Urothelium cell line (cell line): ENCODE measurements around the gene PPP1R12C.
"Not testable (repeated sequence)": the region's sequence is repeated elsewhere in the genome, so short reads cannot be mapped to it uniquely, and the experiment has no call there.

Source experiments
- DNase-seq: peaks from one replicate; pipeline ENCODE4 v3.0.0; 2011; ENCODE audit warnings: low spot score, mixed read lengths
- FAIRE-seq: peaks from 2 replicates; lab custom pipeline; 2011; peaks lifted over from hg19 to GRCh38; lab: Jason Lieb, UNC

PPP1R12C gene

DNA sequence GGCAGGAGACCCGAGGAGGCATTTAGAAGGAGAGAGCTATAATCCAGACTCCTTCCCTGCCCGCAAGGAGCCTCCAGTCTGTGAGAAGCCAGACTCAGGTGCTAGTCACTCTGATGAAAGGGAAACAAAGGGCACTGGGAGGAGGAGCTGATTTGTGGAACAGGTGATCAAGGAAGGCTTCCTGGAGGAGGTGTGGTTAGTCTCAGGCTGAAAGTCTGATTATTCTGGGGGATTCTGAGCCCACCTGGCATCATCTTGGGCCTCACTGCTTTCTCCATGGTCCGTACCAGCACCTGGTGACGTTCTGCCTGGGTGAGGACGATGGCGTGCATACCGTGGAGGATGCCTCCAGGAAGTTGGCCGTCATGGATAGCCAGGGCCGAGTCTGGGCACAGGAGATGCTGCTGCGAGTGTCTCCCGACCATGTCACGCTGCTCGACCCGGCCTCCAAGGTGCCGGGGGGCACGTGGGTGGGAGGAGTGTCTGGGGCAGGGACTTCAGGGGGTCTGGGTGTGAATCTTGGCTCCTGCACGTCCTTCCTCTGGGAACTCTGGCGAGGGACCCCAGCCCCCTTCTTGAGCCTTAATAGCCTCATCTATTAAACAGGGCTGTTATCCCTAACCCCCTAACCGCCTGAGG lies 37.9 kb downstream of the PPP1R12C start:
- no peak for DNase-seq
- no peak for FAIRE-seq

DNA sequence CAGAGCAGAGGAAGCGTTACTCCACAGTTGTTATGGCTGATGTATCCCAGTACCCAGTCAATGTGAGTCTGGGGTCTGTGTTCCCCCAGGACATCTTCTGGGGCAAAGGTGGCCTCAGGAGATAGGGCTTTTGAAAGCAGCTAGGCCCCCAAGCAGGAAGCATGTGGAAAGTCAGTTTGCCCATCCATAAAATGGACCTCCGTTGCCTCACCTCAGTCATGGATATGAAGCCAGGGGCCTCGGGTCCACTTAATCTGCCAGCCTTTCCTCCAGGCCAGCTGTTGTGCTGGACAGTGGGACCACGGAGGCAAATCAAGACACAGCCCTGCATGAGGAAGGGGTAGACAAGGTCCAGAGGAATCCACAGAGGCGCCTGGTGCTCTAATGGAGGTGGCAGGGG lies 38.4 kb downstream of the PPP1R12C start:
- FAIRE-seq (no peak), DNase-seq (no peak)

DNA sequence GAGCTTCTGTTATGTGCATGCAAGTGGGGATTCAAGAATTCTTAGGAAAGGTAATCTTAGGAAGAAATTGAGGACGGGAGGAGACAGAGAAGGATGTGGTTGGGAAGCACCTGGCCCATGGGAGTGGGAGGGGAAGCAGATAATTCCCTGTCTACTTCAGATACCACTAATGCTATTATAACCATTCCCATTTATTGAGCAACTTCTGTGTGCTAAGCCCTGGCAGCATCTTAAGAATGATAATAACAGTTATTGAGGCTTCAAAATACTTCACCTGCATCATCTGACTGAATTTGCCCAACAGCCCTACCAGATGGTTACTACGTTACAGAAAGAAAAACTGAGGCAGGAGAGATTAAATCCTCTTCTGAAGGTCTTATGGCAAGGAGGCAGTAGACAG lies 40.3 kb downstream of the PPP1R12C start:
- DNase-seq (no peak), FAIRE-seq (no peak)

DNA sequence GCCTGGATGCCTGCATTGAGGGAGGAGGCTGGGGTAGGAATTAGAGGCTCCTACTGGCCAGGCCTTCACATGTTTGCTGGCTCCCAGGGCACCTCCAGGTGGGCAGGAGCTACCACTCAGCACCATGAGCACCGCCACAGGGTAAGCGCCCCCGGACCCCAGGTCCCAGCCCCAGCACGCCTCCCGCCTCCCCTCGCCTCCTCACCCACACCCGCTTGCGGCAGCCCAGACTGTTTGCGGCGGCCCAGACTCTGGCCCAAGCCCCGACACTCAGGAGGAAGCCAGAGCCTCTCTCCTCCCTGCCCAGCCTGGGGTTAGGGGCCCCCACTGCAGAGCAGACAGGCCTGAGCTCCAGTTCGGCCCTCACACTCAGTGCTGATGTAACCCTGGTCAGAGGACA lies 41.1 kb downstream of the PPP1R12C start:
- FAIRE-seq (no peak), DNase-seq (no peak)

DNA sequence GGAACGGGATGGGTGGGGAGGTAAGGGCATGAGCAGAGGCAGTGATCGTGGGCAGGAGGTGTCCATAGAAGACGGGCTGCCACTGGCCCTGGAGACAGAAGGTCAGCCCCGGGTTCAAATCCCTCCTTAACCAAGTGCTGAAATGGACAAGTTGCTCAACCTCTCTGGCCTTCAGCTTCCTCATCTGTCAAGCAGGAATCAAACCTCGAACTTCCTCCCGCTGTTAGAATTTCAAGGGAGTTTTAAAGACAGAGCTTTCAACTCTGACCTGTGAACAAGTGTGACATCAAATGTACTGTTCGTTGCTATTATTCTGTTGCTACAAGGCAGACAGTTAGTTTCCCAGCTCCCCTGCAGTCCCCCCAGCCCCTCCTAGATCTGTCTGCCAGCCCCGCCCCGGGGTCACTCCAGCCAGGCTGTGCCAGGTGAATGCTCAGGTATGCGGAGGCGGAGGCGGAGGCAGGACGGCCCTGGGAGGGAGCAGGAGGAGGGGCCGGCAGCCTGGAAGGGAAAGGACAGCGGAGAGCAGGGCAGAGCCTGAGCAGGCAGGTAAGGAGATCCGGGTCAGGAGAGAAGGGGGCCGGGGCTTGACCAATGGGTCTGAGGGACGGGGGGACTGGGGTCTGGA lies 42.0 kb downstream of the PPP1R12C start, which contains the start of gene EPS8L1:
EPS8L1 (plus strand) TSS at position 499 of the 628 bp plus-strand sequence. CDS start 576 bp downstream, outside the sequence.
- DNase-seq (no peak), FAIRE-seq (no peak)

DNA sequence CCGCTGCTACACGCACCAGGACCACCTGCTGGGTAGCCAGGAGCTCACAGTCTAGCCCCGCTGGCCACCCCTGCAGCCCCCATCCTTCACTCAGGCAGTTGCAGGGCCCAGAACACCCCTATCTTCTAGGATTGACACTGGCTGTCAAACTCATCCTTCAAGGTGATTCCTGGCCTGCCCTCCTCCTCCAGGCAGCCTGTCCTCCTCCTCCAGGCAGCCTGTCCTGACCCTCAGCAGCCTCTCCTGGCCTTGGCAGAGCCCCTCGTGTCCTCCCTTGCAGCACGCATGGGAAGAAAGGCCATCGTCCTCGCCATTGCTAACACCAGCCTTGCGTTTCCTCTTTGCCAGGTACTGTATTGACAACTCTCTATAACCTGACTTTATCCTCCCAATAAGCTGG lies 45.5 kb downstream of the PPP1R12C start:
- DNase-seq, result no peak
- no peak for FAIRE-seq

DNA sequence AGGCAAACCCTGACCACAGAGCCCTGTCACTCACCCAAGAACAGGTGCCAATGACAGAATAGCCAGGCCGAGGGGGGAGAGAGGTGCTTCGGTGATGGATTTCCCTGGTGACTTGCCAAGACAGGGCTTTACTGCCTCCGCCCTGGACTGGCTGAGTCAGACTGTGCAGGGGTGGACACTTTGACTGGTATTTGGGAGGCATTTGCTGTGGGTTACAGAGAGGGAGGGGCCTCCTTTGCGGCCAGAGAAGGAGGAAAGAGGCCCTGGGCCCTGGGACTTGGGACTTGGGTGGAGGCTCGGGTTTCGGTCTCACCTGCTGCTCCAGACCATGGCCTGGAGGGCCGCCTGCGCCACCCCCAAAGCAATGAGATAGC lies 46.3 kb downstream of the PPP1R12C start:
- DNase-seq, result peak; percentile 95
- peak; percentile 88 for FAIRE-seq

DNA sequence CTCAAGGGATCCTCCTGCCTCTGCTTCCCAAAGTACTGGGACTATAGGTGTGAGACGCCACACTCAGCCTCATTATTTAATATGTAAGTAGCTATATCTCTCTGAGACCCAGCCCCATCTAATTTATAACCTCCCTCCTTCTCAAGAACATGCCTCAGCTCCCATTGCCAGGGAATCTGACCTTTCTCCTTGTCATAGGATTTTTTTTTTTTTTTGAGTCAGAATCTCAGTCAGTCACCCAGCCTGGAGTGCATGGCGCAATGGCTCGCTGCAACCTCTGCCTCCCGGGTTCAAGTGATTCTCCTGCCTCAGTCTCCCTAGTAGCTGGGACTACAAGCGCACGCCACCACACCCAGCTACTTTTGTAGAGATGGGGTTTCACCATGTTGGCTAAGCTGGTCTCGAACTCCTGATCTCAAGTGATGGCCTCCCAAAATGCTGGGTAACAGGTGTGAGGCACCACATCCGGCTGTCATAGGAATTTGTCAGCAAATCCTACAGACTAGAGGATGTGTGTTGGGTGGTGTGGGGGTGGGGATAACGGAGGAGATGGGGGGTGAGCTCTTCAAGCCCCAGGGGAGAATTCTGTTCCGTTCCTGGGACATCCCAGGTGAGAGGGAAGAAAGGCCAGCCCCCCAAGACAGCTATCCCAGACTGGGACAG lies 46.8 kb downstream of the PPP1R12C start:
- no peak for FAIRE-seq
- DNase-seq, result no peak

DNA sequence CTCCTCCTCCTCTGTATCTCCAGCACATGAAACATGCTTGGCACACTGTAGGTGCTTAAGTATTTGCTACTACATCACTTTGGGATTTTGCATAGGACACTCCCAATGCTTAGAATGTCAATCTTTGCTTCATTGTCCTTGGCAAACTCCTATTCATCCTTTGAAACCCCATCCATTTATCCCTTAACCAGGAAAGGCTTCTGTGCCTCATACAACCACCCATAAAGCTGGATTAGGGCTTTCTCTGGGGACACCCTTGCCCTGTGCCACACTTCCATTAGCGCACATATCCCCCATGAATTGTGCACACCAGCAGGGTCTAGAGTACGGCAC lies 47.6 kb downstream of the PPP1R12C start:
- DNase-seq (no peak), FAIRE-seq (no peak)

DNA sequence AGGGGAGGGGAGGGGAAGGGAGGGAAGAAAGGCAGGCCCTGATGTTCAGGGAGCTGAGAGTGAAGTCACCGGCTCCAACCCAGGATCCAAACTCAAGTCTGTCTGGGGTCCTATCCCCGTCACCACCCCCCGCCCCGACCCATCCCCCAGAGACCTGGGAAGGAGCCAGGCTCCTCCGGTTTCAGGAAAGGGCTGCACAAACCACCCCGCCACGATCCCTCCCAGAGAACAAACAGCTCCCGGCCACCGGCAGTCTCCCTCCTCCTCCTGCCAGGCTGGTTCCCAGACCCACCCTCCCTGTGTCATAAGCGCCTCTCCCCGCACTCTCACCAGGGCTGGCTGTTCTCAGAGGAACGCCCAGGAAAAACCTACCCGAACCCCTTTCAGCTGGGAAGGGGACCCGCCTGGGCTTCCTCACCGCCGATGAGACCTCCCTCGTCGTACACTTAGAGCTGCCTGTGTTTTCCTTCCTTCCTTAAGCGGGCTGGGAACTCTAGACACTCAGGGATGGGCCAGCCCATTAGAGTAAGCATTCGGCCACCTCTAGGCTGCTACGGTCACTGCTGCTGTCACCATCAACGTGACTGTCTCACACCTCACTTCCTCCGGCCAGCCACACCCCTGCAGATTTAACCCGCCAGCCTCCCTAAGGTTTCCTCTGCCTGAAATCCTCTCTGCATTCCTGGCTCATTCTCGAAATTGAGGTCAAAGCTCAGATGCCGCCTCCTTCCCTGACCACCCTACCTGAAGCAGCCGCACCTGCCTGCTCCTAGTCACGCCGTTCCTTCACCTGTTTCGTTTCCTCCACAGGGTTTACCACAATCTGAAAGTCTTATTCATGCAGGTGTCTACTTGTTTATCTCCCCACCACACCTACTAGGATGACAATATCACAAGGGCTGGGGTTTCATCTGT lies 48.2 kb downstream of the PPP1R12C start:
- peak; percentile 61 for DNase-seq
- FAIRE-seq, result peak; percentile 85

DNA sequence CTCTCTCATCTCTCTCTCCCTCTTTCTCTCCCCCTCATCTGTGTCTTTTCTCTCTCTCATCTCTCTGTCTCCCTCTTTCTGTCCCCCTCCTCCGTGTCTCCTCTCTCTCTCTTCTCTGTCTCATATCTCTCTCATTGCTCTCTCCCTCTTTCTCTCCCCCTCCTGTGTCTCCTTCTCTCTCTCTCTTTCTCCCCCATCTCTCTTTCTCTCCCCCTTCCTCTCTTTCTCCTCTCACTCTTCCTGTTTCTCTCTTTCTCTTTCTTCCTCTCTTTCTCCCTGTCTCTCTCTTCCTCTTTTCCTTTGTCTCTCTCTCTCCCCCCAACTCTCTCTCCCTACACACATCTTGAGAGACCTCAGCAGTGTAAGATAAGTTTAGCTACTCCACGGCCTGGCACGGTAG lies 49.6 kb downstream of the PPP1R12C start:
- FAIRE-seq (no peak), DNase-seq (no peak)

DNA sequence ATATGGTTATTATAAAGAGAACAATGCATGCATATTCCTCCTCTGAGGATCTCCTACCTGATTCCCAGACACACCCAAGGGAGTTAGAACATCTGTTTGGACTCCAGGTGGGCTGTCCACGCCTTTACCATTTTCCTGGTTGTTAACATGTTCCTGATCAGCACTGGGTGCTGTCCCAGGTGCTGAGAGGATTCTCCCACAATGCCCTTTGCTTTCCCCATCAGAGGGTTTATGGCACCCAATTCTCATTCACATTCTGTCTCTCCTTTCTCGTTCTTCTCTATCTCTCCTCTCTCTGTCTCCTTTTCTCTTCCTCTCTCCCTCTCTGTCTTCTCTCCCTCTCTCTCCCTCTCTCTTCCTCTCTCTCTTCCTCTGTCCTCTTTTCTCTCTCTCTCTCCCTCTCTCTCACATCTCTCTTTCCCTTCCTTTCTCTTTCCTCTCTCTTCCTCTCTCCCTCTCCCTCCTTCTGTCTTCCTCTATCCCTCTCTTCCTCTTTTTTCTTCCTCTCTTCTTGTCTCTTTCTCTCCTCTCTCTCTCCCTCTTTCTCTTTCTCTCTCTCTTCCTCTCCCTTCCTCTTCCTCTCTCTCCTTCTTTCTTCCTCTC lies 51.2 kb downstream of the PPP1R12C start:
- DNase-seq (no peak), FAIRE-seq (no peak)

DNA sequence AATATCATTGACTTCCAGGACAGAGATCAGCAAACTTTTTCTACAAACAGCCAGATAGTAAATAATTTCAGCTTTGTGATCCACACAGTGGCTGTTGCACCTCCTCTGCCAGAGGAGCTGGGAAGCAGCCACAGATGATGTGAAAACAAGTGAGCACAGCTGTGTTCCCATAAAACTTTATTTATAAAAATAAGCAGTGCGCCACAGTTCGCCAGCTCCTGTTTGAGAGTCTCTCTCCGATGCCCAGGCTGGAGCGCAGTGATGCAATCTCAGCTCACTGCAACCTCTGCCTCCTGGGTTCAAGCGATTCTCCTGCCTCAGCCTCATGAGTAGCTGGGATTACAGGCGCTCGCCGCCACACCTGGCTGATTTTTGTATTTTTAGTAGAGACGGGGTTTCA lies 51.9 kb downstream of the PPP1R12C start:
- DNase-seq, FAIRE-seq: not testable (repeated sequence)

DNA sequence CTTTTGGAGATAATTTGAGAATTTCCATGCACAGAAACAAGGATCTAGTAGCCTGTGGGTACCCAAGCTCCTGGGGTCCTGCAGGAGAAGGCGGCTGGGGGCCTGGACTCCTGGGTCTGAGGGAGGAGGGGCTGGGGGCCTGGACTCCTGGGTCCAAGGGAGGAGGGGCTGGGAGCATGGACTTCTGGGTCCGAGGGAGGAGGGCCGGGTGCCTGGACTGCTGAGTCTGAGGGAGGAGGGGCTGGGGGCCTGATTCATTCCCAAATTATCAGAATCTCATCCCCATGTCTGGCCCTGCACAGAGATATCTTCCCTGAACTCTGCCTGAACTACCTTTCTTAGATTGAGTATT lies 54.0 kb downstream of the PPP1R12C start:
- FAIRE-seq (no peak), DNase-seq (no peak)

DNA sequence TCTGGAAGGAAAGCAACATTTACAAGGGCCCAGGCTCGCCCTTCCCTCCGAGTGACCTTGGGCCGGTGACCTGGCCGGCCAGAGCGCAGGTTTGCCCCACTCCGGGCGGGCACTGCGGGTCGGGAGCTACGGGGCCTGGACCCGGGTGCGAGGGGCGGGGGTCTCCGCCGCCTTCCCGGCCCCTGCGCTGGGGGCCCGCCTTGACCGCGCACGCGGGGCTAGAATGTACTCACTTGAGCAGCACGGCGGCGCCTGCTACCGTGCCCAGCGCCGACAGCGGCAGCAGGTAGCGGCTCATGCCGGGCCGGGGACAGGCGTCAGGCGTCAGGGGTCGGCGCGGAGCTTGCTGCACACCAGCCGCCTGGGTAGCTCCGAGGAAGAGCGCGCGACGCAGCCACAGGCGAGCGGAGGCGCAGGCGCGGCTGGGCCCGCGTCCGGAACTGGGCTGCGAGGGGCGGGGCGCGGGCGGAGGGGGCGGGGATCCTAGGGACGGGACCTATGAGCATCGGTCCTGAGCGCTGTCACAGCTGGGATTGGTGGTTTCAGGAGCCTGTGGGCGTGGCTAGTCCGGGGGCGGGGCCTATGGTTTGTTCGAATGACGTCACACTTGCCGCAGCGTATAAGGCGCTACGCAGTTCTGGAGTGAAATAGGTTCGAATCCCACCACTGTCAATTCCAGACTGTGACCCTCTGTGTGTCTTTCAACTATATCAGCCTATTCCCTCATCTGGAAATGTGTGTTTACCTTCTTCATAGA lies 54.5 kb downstream of the PPP1R12C start, which contains the start of gene RDH13:
RDH13 (minus strand) TSS at position 414 of the 757 bp plus-strand sequence; CDS start at position 298, 116 bp downstream.
- DNase-seq (peak; percentile 82), FAIRE-seq (no peak)

DNA sequence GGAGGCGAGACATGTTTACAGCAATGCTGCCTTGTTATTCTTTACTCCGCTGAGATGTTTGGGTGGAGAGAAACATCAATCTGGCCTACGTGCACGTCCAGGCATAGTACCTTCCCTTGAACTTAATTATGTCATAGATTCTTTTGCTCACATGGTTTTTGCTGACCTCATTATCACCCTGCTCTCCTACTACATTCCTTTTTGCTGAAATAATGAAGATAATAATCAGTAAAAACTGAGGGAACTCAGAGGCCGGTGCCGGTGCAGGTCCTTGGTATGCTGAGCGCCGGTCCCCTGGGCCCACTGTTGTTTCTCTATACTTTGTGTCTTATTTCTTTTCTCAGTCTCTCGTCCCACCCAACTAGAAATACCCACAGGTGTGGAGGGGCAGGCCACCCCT lies 57.1 kb downstream of the PPP1R12C start:
- not testable (repeated sequence) for DNase-seq, FAIRE-seq

DNA sequence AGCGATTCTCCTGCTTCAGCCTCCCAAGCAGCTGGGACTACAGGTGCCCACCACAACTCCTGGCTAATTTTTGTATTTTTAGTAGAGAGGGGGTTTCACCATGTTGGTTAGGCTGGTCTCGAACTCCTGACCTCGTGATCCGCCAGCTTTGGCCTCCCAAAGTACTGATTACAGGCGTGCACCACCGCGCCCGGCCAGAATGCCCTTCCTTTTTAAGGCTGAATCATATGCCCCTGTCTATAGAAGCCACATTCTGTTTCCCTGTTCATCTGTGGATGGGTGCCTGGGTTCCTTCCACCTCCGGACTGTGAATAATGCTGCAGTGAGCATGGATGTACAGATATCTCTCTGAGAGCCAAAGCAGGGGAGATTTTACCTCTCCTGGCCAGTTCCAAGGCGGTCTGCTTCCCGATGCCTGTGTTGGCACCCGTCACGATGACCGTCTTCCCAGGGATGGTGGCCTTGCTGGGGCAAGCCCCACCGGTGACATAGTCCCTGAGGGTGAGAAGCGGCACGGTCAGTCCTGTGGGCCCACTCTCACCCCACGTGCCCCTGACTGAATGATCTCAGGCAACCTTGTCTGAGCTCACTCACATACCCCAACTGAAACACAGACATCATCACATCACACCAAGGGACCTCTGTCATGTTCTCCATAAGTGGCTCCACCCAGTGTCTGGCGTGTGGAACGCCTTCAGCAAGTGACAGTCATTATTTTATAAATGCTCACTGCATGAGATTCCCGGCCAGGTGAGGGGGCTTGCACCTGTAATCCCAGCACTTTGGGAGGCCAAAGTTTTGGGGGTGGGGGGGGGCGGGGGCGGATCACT lies 58.4 kb downstream of the PPP1R12C start:
- no peak for DNase-seq
- FAIRE-seq, result no peak

DNA sequence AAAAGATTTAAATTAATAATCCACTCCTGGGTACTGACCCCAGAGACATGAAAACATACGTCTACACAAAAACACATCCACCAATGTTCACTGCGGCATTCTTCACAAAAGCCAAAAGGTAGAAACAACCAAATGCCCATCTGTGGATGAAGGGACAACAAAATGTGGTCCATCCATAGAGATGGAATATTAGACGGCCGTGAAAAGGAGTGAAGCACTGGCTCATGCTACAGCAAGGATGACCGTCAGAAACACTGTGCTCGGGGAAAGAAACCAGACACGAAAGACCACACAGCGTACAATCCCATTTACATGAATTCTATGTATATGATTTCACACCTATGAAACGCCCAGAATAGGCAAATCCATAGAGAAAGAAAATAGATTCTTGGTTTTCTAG lies 60.6 kb downstream of the PPP1R12C start:
- FAIRE-seq (no peak), DNase-seq (no peak)

DNA sequence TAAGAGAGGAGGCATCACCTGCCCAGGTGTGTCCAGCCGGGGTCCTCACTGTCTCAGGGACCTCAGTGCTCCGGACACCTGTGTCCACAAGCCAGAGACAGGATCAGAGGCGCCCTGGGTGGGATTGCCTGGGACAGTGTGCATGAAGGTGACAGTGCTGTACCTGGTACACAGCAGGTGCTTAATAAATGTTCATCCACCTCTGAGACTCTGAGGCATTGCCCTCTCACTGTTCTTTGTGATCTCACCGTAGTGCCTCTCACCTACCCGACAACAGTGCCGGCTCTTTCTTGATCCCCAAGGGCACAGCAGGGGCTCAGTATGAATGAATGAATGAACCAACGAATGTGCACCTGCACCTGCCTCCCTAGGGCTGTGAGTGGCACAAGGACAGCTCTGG lies 63.7 kb downstream of the PPP1R12C start:
- DNase-seq (no peak), FAIRE-seq (no peak)
